Colonic mucosa (tissue), 4 donors: ENCODE measurements around the gene TBX4. TPM values are rescaled to one million over a fixed set of nuclear protein-coding genes. Genes with fewer than 3 reads are reported as not detected.

Experiments used
- DNase-seq: peaks from one replicate; pipeline ENCODE4 v3.0.0-alpha.2; 2020
- H3K27ac ChIP-seq: fragments of 200-600 bp; one replicate; pipeline ENCODE4 v1.8.0; 2021
- H3K27me3 ChIP-seq: fragments of 200-600 bp; one replicate; pipeline ENCODE4 v1.8.0; 2021
- H3K36me3 ChIP-seq: fragments of 200-600 bp; one replicate; pipeline ENCODE4 v1.8.0; 2021
- H3K4me1 ChIP-seq: fragments of 200-600 bp; one replicate; pipeline ENCODE4 v1.8.0; 2021; ENCODE audit warnings: mild to moderate bottlenecking
- H3K4me3 ChIP-seq: fragments of 200-600 bp; one replicate; pipeline ENCODE4 v1.8.0; 2021
- H3K9ac ChIP-seq, 2 donors: one replicate each; pipeline ENCODE4 v1.7.0; 2013; ENCODE audit warnings: control low read depth in 2 of 2, low read depth in 2 of 2, low read length in 2 of 2
- H3K9me3 ChIP-seq: fragments of 200-600 bp; one replicate; pipeline ENCODE4 v1.8.0; 2021
- intact Hi-C: fragments of 100-400 bp; cut with DNase I; formaldehyde crosslinking; loops from one replicate; pipeline ENCODE4 v1.14.1; 2022
- total RNA-seq, 2 donors: library from RNA; stranded (reverse); fragmentation: NEBNext Ultra II Directional in 1 of 2; extraction: Animal tissue kit (Norgen Biotek cat#: 25700) in 1 of 2; gene quantifications; one replicate each; pipeline ENCODE4 v1.2.1, GENCODE V29; 2021
- TF ChIP-seq, protein P1 (sequence below): fragments of 200-600 bp; IDR thresholded peaks from one replicate; pipeline ENCODE4 v1.8.0; 2022; ENCODE audit warnings: antibody characterized with exemption, mild to moderate bottlenecking
- donor health status: healthy.
- donor health status: DM: no; HTN: no; CAD: no.
- donor health status: DM: no; HTN: no; CAD: no.

The TBX4 gene
- total RNA-seq, 2 donors from 2014 or later: not detected

DNA sequence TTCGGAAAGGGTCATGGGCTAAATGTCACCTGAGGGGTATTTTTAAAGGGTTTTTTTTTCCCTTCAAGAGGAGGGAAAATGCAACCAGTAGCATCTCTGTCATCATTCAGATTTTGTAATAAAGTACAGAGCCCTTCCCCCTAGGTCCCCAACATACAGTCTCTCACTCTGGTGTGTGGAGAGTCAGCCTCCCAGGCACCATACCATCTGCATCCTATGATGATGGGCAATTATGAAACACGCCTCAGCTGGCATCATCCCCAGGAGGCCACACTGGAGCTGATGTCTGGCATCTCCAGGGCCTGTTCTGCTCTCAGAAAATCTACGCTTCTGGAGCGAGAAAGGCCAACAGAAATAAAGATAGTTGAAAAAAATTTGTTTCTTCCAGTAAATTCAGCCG, 32.0 kb downstream of the TBX4 start:
- TF ChIP-seq, protein P1, sequence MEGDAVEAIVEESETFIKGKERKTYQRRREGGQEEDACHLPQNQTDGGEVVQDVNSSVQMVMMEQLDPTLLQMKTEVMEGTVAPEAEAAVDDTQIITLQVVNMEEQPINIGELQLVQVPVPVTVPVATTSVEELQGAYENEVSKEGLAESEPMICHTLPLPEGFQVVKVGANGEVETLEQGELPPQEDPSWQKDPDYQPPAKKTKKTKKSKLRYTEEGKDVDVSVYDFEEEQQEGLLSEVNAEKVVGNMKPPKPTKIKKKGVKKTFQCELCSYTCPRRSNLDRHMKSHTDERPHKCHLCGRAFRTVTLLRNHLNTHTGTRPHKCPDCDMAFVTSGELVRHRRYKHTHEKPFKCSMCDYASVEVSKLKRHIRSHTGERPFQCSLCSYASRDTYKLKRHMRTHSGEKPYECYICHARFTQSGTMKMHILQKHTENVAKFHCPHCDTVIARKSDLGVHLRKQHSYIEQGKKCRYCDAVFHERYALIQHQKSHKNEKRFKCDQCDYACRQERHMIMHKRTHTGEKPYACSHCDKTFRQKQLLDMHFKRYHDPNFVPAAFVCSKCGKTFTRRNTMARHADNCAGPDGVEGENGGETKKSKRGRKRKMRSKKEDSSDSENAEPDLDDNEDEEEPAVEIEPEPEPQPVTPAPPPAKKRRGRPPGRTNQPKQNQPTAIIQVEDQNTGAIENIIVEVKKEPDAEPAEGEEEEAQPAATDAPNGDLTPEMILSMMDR: no peak
- Histone ChIP-seq H3K27ac (no peak overlapping the region), H3K4me3 (no peak overlapping the region), H3K4me1 (no peaks in the 10 kb centered on the region), H3K36me3 (no peaks in the 10 kb centered on the region), H3K27me3 (no peaks in the 10 kb centered on the region), H3K9me3 (no peaks in the 10 kb centered on the region), H3K9ac (no peak overlapping the region)
- intact Hi-C loops: no loop called here
- no peak for DNase-seq

DNA sequence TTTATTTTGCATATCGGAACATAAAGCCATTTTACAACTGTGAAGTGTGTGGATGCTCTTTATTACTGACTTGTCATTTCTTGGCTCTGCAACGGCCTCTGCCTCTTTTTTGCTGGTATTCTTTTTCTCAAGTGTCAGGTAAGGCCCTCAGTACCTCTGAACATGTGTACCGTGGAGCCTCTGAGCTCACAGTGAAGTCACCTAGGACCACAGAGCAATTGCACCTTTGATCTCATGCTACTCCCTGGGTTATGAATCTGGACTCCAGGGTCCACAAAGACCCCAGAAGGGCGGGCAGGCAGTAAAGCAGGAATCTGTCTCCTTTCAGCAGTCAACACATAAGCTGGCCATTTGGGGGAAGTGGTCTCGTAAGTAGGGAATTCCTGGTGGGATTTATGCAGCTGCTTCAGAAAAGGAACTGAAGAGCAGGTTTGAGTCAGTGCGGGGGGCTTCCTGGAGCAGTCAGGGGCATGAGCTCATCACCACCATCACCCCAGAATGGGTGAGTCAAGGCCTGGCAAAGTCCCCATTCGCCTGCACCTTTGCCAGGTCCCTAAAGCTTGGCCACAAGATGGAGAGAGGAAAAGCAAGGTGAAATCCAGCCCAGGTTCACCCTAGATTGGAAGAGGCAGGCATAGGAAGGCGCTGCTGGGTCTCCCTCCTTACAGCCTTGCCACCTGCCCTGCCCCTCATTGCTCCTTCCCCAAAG, 33.0 kb downstream of the TBX4 start:
- Histone ChIP-seq H3K36me3 (no peaks in the 10 kb centered on the region), H3K9ac (no peak overlapping the region), H3K4me3 (no peak overlapping the region), H3K27ac (no peak overlapping the region), H3K27me3 (no peaks in the 10 kb centered on the region), H3K9me3 (no peaks in the 10 kb centered on the region), H3K4me1 (no peaks in the 10 kb centered on the region)
- intact Hi-C loops: no loop called here
- no peak for DNase-seq
- TF ChIP-seq, protein P1: no peak

DNA sequence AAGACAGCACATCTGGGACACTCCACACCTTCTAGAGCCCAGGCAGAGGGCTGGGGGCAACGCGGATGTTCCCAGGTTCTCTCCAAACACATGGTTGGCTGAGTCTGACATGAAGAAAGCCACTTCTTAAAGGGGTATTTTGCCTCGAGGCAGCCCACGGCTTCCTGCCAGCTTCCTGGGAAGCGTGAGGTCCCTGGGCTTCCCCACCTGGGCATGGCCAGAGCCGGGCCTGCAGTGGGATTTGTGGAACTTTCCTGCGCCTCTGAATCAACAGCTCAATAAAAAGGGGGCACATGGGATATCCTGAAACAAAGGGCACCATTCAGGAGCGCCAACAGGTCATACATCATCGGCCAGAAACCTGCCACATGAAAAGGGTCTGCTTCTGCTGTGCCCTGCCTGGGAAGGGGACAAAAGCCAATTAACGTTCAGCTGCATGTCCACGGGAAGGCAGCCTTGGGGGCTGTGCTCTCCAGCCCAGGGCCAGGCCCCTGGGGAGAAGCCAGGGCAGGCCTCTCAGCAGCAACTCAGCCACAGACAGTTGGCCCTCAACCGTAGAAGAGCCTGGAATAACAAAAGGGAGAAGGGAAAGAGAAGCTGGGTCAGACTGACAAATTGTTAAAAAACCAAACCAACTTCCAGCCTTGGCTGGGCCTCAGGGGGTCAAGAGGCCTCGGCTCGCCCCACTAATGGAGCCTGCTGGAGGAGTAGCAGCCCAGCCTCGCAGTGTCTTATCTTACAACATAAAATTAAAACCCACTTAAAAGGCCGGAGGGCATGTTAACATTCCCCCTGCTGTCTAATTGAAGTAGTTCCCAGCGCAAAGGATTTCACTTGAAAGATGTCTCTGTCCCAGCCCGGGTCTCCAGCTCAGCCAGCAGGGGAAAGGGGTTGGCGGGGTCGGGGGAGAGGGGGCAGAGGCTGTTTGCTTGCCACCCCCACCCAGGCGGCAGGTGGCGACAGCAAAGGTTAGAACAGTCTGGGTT, 34.2 kb downstream of the TBX4 start:
- H3K27me3 ChIP-seq: no peaks in the 10 kb centered on the region

DNA sequence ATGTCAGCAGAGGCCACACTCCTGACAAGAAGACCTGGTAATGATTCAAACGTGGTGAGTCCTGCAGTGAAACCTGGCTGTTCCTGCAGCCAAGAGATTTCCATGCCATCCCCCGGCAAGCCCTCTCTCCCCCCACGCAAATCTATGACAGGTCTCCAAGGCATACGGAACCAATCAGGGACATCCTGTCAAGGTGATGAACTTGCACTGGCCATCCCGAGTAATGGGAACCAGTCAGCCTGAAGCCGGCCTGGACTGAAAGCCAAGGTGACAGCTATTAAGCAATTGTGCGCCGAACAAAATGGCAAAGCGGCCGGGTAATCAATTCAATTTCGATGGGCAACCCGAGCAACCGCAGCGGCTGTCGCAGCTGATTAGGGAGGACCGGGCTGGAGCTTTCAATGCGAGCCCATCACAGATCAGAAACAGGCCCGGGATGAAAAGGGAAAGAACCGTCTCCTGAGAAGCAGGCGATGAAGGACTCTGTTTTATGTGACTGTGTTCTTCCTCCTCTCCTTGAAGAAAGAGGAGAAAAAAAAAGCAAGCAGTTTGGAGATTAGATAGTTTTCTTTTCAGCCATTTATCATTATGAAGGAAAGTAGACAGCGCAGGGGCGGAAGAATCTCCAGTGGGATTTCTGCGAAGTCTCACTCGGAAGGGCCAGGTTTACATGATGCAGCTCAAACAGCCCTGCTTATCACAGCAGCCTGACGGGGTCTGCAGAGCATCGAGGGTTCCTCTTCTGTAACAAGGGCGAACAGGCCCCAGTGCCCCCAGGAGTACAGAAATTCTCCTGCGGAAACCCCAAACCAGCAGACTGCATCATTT, 35.2 kb downstream of the TBX4 start:
- Histone ChIP-seq H3K9me3 (no peaks in the 10 kb centered on the region), H3K27ac (no peak overlapping the region), H3K9ac (no peak overlapping the region), H3K27me3 (no peaks in the 10 kb centered on the region), H3K4me3 (no peak overlapping the region), H3K36me3 (no peaks in the 10 kb centered on the region), H3K4me1 (no peaks in the 10 kb centered on the region)
- intact Hi-C loops: no loop called here
- DNase-seq: no peak
- TF ChIP-seq, protein P1: no peak

More for the DNA sequence above, 34.2 kb downstream of the TBX4 start:
- no peaks in the 10 kb centered on the region for H3K4me1 ChIP-seq
- TF ChIP-seq, protein P1: no peak
- intact Hi-C loops: no loop called here
- no peaks in the 10 kb centered on the region for H3K9me3 ChIP-seq
- DNase-seq: no peak
- H3K9ac ChIP-seq: no peak overlapping the region
- no peak overlapping the region for H3K27ac ChIP-seq
- H3K36me3 ChIP-seq: no peaks in the 10 kb centered on the region
- no peak overlapping the region for H3K4me3 ChIP-seq

DNA sequence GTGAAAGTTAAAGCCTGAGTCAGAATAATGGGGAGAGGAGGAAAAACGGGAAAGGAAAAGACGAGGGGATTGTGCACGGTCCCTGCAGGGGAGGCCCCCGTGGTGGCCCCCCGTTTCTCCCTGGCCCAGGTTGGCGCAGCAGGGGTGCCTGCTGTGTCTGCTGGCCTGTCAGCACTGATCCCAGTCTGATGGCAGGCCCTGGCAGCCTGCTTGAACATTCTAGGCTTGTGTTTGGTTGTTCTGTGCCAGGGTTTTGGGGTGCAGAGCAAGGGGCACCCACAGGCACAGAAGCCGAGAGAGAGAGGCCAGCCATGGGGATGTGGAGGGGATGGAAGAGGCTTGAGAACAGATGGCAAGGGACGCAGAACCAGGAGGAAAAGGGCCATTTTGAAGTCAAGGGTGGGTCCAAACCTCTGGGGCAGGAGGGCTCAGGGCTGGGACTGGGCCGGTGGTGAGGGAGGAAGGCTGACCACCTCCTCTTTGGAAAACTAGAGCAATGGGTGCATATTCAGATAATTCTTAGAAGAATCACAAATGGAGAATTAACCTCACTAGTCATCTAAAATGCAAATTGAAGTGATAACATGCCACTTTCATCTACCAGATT, 35.9 kb downstream of the TBX4 start:
- Histone ChIP-seq H3K9ac (no peak overlapping the region), H3K9me3 (no peaks in the 10 kb centered on the region), H3K4me1 (no peaks in the 10 kb centered on the region), H3K36me3 (no peaks in the 10 kb centered on the region), H3K27me3 (no peaks in the 10 kb centered on the region), H3K4me3 (no peak overlapping the region), H3K27ac (no peak overlapping the region)
- intact Hi-C loops: no loop called here
- no peak for DNase-seq
- TF ChIP-seq, protein P1: no peak
